ENCODE measurements around the gene PABPC1L.
A peak's percentile ranks its signal among the peaks of the same experiment; 100 is the strongest.

Gene PABPC1L

DNA sequence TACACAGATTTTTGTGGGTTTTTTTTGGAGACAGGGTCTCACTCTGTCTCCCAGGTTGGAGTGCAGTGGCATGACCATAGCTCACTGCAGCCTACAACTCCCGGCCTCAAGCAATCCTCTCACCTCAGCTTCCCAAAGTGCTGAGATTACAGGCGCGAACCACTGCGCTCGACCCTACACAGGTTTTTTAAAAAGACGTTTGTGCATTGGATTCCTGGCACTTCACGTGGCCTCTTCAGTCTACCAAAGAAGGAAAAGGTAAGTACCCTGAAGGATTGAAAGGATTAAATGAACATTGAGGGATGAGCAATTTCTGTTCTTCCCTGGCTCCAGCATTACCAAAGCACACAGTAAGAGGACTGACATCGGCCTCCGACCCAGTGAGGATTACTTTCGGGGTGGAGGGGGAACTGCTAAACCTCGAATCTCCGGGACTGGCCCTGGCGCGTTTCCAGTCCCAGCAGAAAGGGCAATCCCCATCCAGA is 24.9 kb upstream of the PABPC1L start:
- H3K9ac ChIP-seq (ENCODE audit: low read length): peak overlapping the region; percentile 95
- no peaks in the 10 kb centered on the region for H3K9me3 ChIP-seq (ENCODE audit: insufficient read depth, low read length)
- TF ChIP-seq EZH2phosphoT487 (conservative IDR thresholded peaks at IDR 0.05; ENCODE audit: low read length): no peak
- TF ChIP-seq, protein P1, sequence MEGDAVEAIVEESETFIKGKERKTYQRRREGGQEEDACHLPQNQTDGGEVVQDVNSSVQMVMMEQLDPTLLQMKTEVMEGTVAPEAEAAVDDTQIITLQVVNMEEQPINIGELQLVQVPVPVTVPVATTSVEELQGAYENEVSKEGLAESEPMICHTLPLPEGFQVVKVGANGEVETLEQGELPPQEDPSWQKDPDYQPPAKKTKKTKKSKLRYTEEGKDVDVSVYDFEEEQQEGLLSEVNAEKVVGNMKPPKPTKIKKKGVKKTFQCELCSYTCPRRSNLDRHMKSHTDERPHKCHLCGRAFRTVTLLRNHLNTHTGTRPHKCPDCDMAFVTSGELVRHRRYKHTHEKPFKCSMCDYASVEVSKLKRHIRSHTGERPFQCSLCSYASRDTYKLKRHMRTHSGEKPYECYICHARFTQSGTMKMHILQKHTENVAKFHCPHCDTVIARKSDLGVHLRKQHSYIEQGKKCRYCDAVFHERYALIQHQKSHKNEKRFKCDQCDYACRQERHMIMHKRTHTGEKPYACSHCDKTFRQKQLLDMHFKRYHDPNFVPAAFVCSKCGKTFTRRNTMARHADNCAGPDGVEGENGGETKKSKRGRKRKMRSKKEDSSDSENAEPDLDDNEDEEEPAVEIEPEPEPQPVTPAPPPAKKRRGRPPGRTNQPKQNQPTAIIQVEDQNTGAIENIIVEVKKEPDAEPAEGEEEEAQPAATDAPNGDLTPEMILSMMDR (IDR thresholded peaks at IDR 0.05; ENCODE audit: insufficient read depth, low read length, poor library complexity, severe bottlenecking): no peak
- H3F3A ChIP-seq (ENCODE audit: insufficient read depth): 0 out of 2 replicates have a peak, but pooled peaks cover 4% of the 10 kb centered on the region
- H3K79me2 ChIP-seq (ENCODE audit: insufficient read depth, low read length): peaks cover 44% of the 10 kb centered on the region
- H3K27me3 ChIP-seq (ENCODE audit: low read length): no peaks in the 10 kb centered on the region
- peak overlapping the region; percentile 83 for H2AFZ ChIP-seq (ENCODE audit: low read depth, low read length, severe bottlenecking)
- peaks cover 39% of the 10 kb centered on the region for H4K20me1 ChIP-seq (ENCODE audit: low read depth, low read length)
- H3K27ac ChIP-seq (ENCODE audit: low read depth, low read length): peak overlapping the region; percentile 47
- H3K9me2 ChIP-seq (replicated peaks; ENCODE audit: insufficient read depth, low read length): no peaks in the 10 kb centered on the region
- peak overlapping the region; percentile 72 for H3K4me2 ChIP-seq (ENCODE audit: low read depth, low read length, poor library complexity, severe bottlenecking)
- peak overlapping the region; percentile 61 for H3K4me3 ChIP-seq (ENCODE audit: insufficient read depth, low read length, poor library complexity, severe bottlenecking)
- H3K36me3 ChIP-seq (ENCODE audit: low read length): peaks cover 11% of the 10 kb centered on the region

DNA sequence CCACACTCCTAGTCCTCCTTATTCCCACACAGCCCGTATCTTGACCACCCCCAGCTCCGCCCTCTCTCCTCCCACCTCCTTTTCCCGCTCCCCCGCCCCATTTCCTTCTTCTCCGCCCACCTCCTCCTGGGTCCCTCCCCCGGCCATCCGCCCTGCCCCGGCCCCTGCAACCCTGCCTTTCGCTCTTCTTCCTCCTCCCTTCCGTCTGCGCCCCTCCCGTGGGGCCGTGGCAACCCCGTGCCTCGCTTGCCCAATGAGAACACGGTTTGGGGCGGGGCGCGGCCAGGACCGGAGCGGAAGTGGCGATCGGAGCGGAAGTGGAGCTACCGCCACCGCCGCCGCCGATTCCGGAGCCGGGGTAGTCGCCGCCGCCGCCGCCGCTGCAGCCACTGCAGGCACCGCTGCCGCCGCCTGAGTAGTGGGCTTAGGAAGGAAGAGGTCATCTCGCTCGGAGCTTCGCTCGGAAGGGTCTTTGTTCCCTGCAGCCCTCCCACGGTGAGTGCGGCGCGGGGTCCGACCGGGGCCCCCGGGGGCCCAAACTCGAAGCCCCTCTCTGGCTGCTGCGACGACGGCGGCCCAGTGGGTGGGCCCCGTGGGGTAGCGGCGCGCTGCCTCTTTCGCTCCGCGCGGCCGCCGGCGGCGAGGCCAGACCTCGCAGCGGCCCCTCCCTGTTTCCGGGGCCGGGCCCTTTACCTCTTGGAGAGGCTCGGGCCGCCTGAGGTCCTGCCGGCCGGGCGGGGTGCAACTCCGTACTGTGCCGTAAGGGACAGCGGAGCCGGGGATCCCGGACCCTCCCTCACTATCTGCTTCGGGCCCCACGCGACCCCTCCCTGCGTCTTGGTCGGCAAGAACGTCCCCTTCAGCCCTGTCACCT is 24.2 kb upstream of the PABPC1L start, which contains the start of gene YWHAB:
TSS of gene YWHAB (plus strand) at position 314 of the 874 bp plus-strand sequence. CDS start 15,829 bp downstream, outside the sequence.
- peak within 1 kb of the TSS; percentile 82 for H3K27ac ChIP-seq (ENCODE audit: low read depth, low read length)
- H3K4me2 ChIP-seq (ENCODE audit: low read depth, low read length, poor library complexity, severe bottlenecking): peak within 1 kb of the TSS; percentile 94
- no peaks in the 10 kb centered on the region for H3K9me2 ChIP-seq (replicated peaks; ENCODE audit: insufficient read depth, low read length)
- peak within 1 kb of the TSS; percentile 95 for H3K9ac ChIP-seq (ENCODE audit: low read length)
- H4K20me1 ChIP-seq (ENCODE audit: low read depth, low read length): peaks cover 43% of the 10 kb centered on the region
- H3K27me3 ChIP-seq (ENCODE audit: low read length): no peaks in the 10 kb centered on the region
- no peaks in the 10 kb centered on the region for H3K9me3 ChIP-seq (ENCODE audit: insufficient read depth, low read length)
- peak within 1 kb of the TSS; percentile 83 for H2AFZ ChIP-seq (ENCODE audit: low read depth, low read length, severe bottlenecking)
- H3K4me3 ChIP-seq (ENCODE audit: insufficient read depth, low read length, poor library complexity, severe bottlenecking): peak within 1 kb of the TSS; percentile 99
- 0 out of 2 replicates have a peak, but pooled peaks cover 4% of the 10 kb centered on the region for H3F3A ChIP-seq (ENCODE audit: insufficient read depth)
- no peak for TF ChIP-seq EZH2phosphoT487 (conservative IDR thresholded peaks at IDR 0.05; ENCODE audit: low read length)
- TF ChIP-seq, protein P1 (IDR thresholded peaks at IDR 0.05; ENCODE audit: insufficient read depth, low read length, poor library complexity, severe bottlenecking): no peak
- H3K36me3 ChIP-seq (ENCODE audit: low read length): peaks cover 12% of the 10 kb centered on the region
- H3K79me2 ChIP-seq (ENCODE audit: insufficient read depth, low read length): peaks cover 51% of the 10 kb centered on the region

DNA sequence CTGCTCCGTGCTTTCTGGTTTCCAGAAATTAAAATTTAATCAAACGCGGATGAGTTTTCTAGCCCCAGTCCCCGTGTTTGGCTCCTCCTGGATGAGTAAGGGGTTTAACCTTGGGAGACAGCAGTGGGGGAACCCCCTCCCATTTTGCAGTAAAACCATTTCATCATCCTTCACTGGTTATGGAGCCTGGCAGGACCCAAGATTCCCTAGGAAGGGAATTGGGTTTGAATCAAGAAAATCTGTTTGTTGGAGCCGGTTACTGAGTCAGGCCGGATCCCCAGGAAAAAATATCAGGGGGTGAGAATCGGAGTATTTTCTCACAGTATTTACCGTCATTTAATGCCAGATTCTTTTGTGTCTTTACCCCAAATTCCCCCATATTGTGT is 23.6 kb upstream of the PABPC1L start:
- Histone ChIP-seq H3K27ac (ENCODE audit: low read depth, low read length) (peak overlapping the region; percentile 82), H3K79me2 (ENCODE audit: insufficient read depth, low read length) (peaks cover 57% of the 10 kb centered on the region), H3K9ac (ENCODE audit: low read length) (peak overlapping the region; percentile 95), H3K36me3 (ENCODE audit: low read length) (peaks cover 12% of the 10 kb centered on the region), H3K4me3 (ENCODE audit: insufficient read depth, low read length, poor library complexity, severe bottlenecking) (peak overlapping the region; percentile 99), H4K20me1 (ENCODE audit: low read depth, low read length) (peaks cover 47% of the 10 kb centered on the region), H3K9me2 (replicated peaks; ENCODE audit: insufficient read depth, low read length) (no peaks in the 10 kb centered on the region), H3K4me2 (ENCODE audit: low read depth, low read length, poor library complexity, severe bottlenecking) (peak overlapping the region; percentile 94), H3K27me3 (ENCODE audit: low read length) (no peaks in the 10 kb centered on the region), H2AFZ (ENCODE audit: low read depth, low read length, severe bottlenecking) (peak overlapping the region; percentile 32), H3F3A (ENCODE audit: insufficient read depth) (0 out of 2 replicates have a peak, but pooled peaks cover 4% of the 10 kb centered on the region), H3K9me3 (ENCODE audit: insufficient read depth, low read length) (no peaks in the 10 kb centered on the region)
- TF ChIP-seq, protein P1 (IDR thresholded peaks at IDR 0.05; ENCODE audit: insufficient read depth, low read length, poor library complexity, severe bottlenecking): no peak
- TF ChIP-seq EZH2phosphoT487 (conservative IDR thresholded peaks at IDR 0.05; ENCODE audit: low read length): no peak
